NOMO-1 treated with dmso at 0.1 percent for 144 hours (cell line): ENCODE results near the gene SAMD10.
"Not testable (repeated sequence)": the region's sequence is repeated elsewhere in the genome, so short reads cannot be mapped to it uniquely, and the experiment has no call there.

ENCODE experiments used
- DNase-seq: peaks from one replicate; lab custom pipeline; 2025; ENCODE audit not compliant: unreplicated experiment; lab: John Stamatoyannopoulos, UW

SAMD10 gene

GRCh38 chr20:63942969-63943807 is 36.3 kb downstream of the SAMD10 start:
- no peak for DNase-seq

GRCh38 chr20:63942250-63942951 is 37.0 kb downstream of the SAMD10 start:
- DNase-seq = no peak

GRCh38 chr20:63941282-63942081 is 38.0 kb downstream of the SAMD10 start:
- DNase-seq = peak; percentile 79

- DNase-seq = no peak
Measured at GRCh38 chr20:63940472-63941266, 38.8 kb downstream of the SAMD10 start.

- no peak for DNase-seq
Measured at GRCh38 chr20:63940071-63940471, 39.4 kb downstream of the SAMD10 start.

GRCh38 chr20:63939061-63939935 is 40.1 kb downstream of the SAMD10 start:
- DNase-seq = no peak

- no peak for DNase-seq
Measured at GRCh38 chr20:63937596-63937995, 41.8 kb downstream of the SAMD10 start.

GRCh38 chr20:63935447-63935846 is 44.0 kb downstream of the SAMD10 start:
- no peak for DNase-seq

GRCh38 chr20:63934271-63935068 is 45.0 kb downstream of the SAMD10 start:
- no peak for DNase-seq

- no peak for DNase-seq
Measured at GRCh38 chr20:63933646-63934045, 45.8 kb downstream of the SAMD10 start.

GRCh38 chr20:63932606-63933160 is 46.8 kb downstream of the SAMD10 start:
- no peak for DNase-seq

- DNase-seq = no peak
Measured at GRCh38 chr20:63931735-63932134, 47.7 kb downstream of the SAMD10 start.

- DNase-seq = no peak
Measured at GRCh38 chr20:63930971-63931553, 48.4 kb downstream of the SAMD10 start.

- DNase-seq = not testable (repeated sequence)
Measured at GRCh38 chr20:63929473-63929883, 50.0 kb downstream of the SAMD10 start.

GRCh38 chr20:63929071-63929470 is 50.4 kb downstream of the SAMD10 start:
- DNase-seq = no peak

- no peak for DNase-seq
Measured at GRCh38 chr20:63926298-63926697, 53.1 kb downstream of the SAMD10 start.

- DNase-seq = no peak
Measured at GRCh38 chr20:63924241-63924640, 55.2 kb downstream of the SAMD10 start.
